WI38 (cell line): Measurements from ENCODE around the gene COL26A1.

Source experiments
- H3K4me3 ChIP-seq: 2 replicates; pipeline ENCODE4 v1.5.1; 2011; ENCODE audit warnings: low read depth, mild to moderate bottlenecking, control low read depth, low read length
- TF ChIP-seq, protein P1 (sequence below): IDR thresholded peaks from 2 replicates; pipeline ENCODE4 v1.5.1; 2012; ENCODE audit warnings: low read depth, mild to moderate bottlenecking, control low read depth, low read length

COL26A1 gene

DNA sequence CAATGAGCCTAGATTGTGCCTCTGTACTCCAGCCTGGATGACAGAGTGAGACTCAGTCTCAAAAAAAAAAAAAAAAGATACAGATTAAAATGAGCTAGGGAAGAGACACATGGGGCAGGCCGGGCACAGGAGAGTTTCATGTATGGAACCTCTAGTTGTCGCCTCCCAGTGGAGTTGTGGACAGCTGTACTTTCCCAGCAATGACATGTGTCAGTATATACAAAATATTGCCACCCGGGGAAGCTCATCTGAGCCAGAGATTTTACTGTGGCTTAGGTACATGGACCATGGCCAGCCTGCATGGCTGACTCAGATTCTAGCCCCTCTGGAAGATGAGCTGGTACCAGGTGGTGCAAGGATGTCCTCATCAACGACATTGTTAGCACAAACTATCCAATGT, 87.4 kb downstream of the COL26A1 start:
- TF ChIP-seq, protein P1, sequence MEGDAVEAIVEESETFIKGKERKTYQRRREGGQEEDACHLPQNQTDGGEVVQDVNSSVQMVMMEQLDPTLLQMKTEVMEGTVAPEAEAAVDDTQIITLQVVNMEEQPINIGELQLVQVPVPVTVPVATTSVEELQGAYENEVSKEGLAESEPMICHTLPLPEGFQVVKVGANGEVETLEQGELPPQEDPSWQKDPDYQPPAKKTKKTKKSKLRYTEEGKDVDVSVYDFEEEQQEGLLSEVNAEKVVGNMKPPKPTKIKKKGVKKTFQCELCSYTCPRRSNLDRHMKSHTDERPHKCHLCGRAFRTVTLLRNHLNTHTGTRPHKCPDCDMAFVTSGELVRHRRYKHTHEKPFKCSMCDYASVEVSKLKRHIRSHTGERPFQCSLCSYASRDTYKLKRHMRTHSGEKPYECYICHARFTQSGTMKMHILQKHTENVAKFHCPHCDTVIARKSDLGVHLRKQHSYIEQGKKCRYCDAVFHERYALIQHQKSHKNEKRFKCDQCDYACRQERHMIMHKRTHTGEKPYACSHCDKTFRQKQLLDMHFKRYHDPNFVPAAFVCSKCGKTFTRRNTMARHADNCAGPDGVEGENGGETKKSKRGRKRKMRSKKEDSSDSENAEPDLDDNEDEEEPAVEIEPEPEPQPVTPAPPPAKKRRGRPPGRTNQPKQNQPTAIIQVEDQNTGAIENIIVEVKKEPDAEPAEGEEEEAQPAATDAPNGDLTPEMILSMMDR = no peak
- H3K4me3 ChIP-seq = no peak overlapping the region

DNA sequence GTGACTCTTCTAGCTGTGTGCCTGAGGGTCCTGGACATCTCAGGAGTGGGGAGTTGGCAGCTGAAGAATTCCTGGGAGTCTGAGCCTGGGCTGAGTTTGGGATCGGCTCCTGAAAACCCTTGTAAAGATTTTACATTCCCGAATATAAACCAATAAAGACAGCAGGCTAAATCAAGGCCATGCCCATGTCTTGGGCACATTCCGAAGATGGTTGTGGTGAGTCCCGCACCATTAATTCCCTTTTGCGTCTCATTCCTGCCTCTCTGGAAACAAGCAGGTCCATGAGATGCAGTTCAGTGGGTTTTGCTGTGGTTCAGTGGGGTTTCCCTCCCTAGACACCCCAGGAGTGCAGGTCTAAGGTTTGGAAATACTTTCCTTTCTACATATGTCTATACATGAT, 90.9 kb downstream of the COL26A1 start:
- no peak overlapping the region for H3K4me3 ChIP-seq
- TF ChIP-seq, protein P1 = no peak

DNA sequence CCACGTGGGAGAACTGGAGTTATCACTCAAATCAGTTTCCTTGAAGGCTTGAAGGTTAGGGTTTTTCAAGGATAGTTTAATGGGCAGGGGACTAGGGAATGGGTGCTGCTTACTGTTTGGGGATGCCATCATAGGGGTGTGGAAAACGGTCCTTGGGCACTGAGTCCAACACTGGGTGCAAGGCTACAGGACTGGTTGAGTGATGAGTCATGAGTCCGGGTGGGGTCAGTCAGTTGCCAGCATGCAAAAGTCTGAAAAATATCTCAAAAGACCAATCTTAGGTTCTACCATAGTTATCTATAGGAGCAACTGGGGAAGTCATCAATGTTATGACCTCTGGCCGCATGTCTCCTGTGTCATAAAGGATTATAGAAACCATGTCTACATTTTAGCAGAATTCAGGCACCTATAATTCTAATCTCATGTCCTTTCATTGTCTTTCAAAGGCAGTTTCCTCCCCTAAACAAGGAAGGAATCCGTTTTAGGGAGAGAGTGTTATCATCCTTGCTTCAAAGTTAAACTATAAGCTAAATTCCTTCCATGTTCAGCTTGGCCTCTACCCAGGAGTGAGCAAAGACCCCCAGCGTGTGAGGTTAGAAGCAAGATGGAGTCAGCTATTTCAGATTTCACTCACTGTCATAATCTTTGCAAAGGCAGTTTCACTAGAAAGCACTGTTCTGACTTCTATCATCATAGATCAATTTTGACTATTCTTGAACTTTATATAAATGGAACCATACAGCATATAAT, 94.5 kb downstream of the COL26A1 start:
- TF ChIP-seq, protein P1 = no peak

DNA sequence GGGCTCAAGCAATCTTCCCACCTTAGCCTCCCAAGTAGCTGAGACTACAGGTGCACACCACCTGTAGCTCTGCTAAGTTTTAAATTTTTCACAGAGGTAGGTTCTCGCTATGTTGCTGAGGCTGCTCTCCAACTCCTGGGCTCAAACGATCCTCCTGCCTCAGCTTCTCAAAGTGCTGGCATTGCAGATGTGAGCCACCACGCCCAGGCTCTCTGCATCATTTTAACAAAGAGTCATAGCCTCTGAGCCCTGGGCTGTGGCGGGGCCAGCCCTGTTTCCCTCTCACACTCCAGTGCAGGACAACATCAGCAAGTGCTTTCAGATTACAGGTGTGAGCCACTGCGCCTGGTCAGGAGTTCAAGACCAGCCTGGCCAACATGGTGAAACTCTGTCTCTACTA, 102.5 kb downstream of the COL26A1 start:
- no peak overlapping the region for H3K4me3 ChIP-seq
- TF ChIP-seq, protein P1 = no peak

More for the DNA sequence above, 94.5 kb downstream of the COL26A1 start:
- no peak overlapping the region for H3K4me3 ChIP-seq

DNA sequence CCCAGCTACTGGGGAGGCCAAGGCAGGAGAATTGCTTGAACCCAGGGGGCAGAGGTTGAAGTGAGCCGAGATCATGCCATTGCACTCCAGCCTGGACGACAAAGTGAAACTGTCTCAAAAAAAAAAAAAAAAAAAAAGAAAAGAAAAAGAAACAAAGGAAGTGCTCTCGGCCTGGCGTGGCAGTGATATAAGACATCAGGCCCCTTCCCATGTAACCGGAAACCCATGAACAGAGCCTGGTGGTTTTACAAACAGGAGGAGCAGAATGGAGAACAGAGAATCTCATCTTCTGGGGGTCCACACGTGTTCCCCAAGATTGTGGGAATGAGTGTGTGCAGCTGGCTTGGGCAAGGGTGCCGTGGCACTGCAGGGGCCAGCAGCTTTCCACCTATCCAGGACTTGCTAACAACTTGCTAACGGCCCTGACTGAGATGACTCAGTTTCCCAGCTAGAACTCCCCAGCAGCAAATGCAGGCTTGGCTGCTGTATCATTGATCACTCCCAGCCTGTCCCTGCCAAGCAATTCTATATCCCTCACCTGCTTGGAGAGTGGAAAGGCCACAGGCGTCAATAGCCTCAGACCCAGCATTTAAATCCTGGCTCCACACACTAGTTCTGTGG, 103.0 kb downstream of the COL26A1 start:
- TF ChIP-seq, protein P1 = no peak
- H3K4me3 ChIP-seq = no peak overlapping the region

DNA sequence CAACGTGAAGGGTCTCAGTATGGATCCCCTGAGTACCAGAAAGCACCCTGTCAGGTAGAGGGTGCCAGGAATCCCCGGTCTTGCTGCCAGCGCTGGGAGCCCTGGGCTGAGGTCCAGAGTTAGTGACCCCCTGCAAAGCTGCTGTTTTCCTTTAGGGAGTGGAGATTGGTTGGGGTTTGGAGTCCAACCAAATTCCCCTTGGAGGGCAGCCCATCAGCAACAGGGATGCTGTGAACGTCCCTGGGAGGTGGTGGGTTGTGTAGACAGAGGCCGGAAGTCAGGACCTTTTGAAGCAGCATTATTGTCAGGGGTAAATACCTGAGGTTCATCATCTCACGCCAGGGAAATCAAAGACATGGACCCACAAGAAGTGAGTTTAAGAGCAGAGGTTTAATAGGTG, 104.2 kb downstream of the COL26A1 start:
- TF ChIP-seq, protein P1 = no peak
- H3K4me3 ChIP-seq = no peak overlapping the region

DNA sequence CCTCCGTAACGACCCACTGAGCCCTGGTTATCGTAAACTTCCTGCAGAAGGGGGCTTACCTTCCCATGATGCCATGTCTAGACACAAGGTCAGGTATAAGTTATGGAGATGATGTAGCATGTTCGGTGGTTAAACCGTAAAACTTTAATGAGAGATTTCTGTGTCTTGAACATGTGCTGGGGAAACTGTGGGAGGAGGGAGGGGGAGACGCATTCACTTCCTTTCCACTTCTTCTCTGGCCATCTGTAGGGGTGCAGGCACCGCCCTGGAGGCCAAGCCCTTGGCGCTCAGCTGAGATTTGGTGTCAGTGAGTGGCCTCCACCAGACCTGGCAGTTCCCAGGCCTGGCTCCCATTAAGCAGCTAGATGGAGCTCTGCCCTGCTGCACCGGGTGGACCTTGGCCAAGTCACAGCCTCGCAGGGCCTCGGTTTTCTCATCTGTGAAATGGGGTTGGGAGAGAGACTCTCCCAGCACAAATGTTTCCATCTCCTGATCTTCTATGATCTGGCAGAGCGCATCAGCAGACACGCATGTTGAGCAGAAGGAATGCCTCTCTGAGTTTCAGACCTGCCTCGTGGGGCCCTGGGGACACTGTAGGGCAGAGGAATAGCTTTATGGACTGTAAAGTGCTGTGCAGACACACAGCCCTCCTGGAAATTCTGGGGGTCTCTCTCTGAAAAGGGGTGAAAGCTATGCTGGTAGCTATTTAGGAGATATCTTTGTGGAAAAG, 106.0 kb downstream of the COL26A1 start:
- H3K4me3 ChIP-seq = no peak overlapping the region
- TF ChIP-seq, protein P1 = no peak
